ENCODE results near the gene DCXR. TPM values are rescaled to one million over a fixed set of nuclear protein-coding genes. Genes with fewer than 3 reads are reported as not detected.

The DCXR gene
- total RNA-seq, 4 donors from 2014 or later = 130 to 296 (median 223) TPM

- ATAC-seq (no peak), DNase-seq (no peak)
- in situ Hi-C loops (cut with MboI; ENCODE audit: low sequenced_read_pairs in 4 of 4) (no loop called here), intact Hi-C loops (cut with DNase I; ENCODE audit: low total_unique reads) (no loop called here)
- Histone ChIP-seq H3K9me3 (no peaks in the 10 kb centered on the region), H3K27ac (no peak overlapping the region), H3K4me1 (peaks cover under 1 to 3% of the 10 kb centered on the region in 2 donors), H3K27me3 (no peaks in the 10 kb centered on the region), H3K36me3 (peaks cover 0 to 88% of the 10 kb centered on the region in 2 donors), H3K4me3 (no peak overlapping the region)
- TF ChIP-seq POLR2A (IDR thresholded peaks at IDR 0.05) (no peak), CTCF (IDR thresholded peaks at IDR 0.05 in 4 of 5, conservative IDR thresholded peaks at IDR 0.05 in 1 of 5) (no peak)
Measured at GRCh38 chr17:82058855-82059249, 21.4 kb upstream of the DCXR start.

DNA sequence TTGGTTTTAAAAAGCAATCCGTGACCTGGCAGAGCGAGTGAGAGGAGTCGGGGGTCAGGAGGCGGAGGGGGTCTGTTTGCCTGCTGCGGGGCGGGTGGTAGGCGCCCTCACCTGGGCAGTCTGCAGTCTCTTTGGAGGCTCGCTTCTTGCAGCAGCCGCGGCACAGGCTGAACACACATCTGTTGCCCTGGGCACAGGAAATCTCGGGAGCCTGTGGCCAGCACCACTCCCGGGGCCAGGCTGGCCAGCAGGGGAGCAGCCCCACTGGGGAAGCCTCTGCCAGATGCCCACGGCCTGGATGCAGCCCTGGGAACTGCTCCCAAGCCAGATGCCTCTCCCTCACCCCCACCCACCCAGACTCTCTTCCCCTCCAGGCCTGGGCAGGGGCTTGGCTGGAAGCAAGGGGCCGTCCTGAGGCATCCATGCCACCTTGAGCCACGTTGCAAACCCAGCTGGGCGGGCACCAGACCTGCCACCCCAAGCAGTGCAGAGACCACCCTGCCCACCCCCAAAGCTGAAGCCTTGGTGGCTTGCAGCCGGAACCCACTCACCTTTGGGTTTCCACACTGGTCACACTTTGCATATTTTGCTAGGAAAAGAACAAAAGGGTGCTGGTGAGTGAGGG, 20.8 kb upstream of the DCXR start:
- Histone ChIP-seq H3K36me3 (peaks cover 0 to 93% of the 10 kb centered on the region in 2 donors), H3K27me3 (no peaks in the 10 kb centered on the region), H3K27ac (no peak overlapping the region), H3K4me3 (no peak overlapping the region), H3K4me1 (peaks cover under 1 to 4% of the 10 kb centered on the region in 2 donors), H3K9me3 (no peaks in the 10 kb centered on the region)
- intact Hi-C loops (cut with DNase I; ENCODE audit: low total_unique reads) (no loop called here), in situ Hi-C loops (cut with MboI; ENCODE audit: low sequenced_read_pairs in 4 of 4) (no loop called here)
- no peak for DNase-seq
- TF ChIP-seq CTCF (IDR thresholded peaks at IDR 0.05 in 4 of 5, conservative IDR thresholded peaks at IDR 0.05 in 1 of 5) (no peak), POLR2A (IDR thresholded peaks at IDR 0.05) (no peak)
- ATAC-seq = no peak

- in situ Hi-C loops (cut with MboI; ENCODE audit: low sequenced_read_pairs in 4 of 4) (no loop called here), intact Hi-C loops (cut with DNase I; ENCODE audit: low total_unique reads) (no loop called here)
- no peak for DNase-seq
- Histone ChIP-seq H3K36me3 (peaks cover 0 to 81% of the 10 kb centered on the region in 2 donors), H3K4me1 (peaks cover 10 to 17% of the 10 kb centered on the region in 2 donors), H3K9me3 (no peaks in the 10 kb centered on the region), H3K27me3 (no peaks in the 10 kb centered on the region), H3K27ac (no peak overlapping the region), H3K4me3 (no peak overlapping the region)
- no peak for TF ChIP-seq POLR2A (IDR thresholded peaks at IDR 0.05)
- TF ChIP-seq CTCF (IDR thresholded peaks at IDR 0.05 in 4 of 5, conservative IDR thresholded peaks at IDR 0.05 in 1 of 5) = no peak
- no peak for ATAC-seq
Measured at GRCh38 chr17:82056729-82057621, 19.5 kb upstream of the DCXR start.

- intact Hi-C loops (cut with DNase I; ENCODE audit: low total_unique reads) (no loop called here), in situ Hi-C loops (cut with MboI; ENCODE audit: low sequenced_read_pairs in 4 of 4) (no loop called here)
- no peak overlapping the region for H3K4me3 ChIP-seq
- H3K36me3 ChIP-seq = peaks cover 0 to 74% of the 10 kb centered on the region in 2 donors
- no peak for ATAC-seq
- H3K9me3 ChIP-seq = no peaks in the 10 kb centered on the region
- DNase-seq = no peak
- peaks cover 10 to 17% of the 10 kb centered on the region in 2 donors for H3K4me1 ChIP-seq
- H3K27ac ChIP-seq = no peak overlapping the region
- TF ChIP-seq POLR2A (IDR thresholded peaks at IDR 0.05) = no peak
- H3K27me3 ChIP-seq = no peaks in the 10 kb centered on the region
Measured at GRCh38 chr17:82055965-82056728, 18.6 kb upstream of the DCXR start.

Measured in gastrocnemius medialis (tissue), 4 donors.